HepG2 (cell line): ENCODE results near the gene DDX19B. TPM values are rescaled to one million over a fixed set of nuclear protein-coding genes. Genes with fewer than 3 reads are reported as not detected.
A peak's percentile ranks its signal among the peaks of the same experiment; 100 is the strongest.

Experiments
- ATAC-seq: fragments of 200-7000 bp; cut with Tn5 transposase; 3 replicates; pipeline ENCODE4 v1.9.1; 2020; ENCODE audit warnings: mild to moderate bottlenecking, moderate library complexity
- BruUV-seq: library from RNA; stranded (reverse); fragments of 400-500 nt; replicated peaks from 2 replicates; lab custom pipeline; 2021; lab: Mats Ljungman, UMichigan
- CTCF ChIA-PET: fragments of 300-600 bp; formaldehyde crosslinking; extraction: SDS; loops from one replicate; lab custom pipeline; 2021; ENCODE audit warnings: low total read pairs, inconsistent platforms, low intra/inter-chr PET ratio; lab: Yijun Ruan, JAX
- POLR2A ChIA-PET: fragments of 350-600 bp; sonication (Branson Sonifier 250); formaldehyde crosslinking; loops from one replicate; lab custom pipeline; 2020; ENCODE audit warnings: antibody characterized with exemption, inconsistent platforms; lab: Yijun Ruan, JAX
- DNase-seq: peaks from one replicate; pipeline ENCODE4 v3.0.0-alpha.2; 2015; ENCODE audit warnings: low spot score
- FAIRE-seq: peaks from 3 replicates; lab custom pipeline; 2011; peaks lifted over from hg19 to GRCh38; lab: Jason Lieb, UNC
- H2AFZ ChIP-seq: one replicate; pipeline ENCODE4 v1.6.1; 2011; ENCODE audit warnings: low read length, inconsistent platforms
- H3K27ac ChIP-seq: fragments of 300-600 bp; 3 replicates; pipeline ENCODE4 v1.8.0; 2011; ENCODE audit warnings: mixed run types, mild to moderate bottlenecking, mixed read lengths, low read length, inconsistent platforms; ENCODE audit not compliant: insufficient read depth; ENCODE audit errors: extremely low read length
- H3K27me3 ChIP-seq, 2 experiments: fragments of 200-600 bp in 1 of 2; 2 replicates in 1 of 2; 3 replicates in 1 of 2; pipeline versions ENCODE4 v1.6.0 to v1.8.0; 2011; ENCODE audit warnings: low read length in 2 of 2, mild to moderate bottlenecking in 2 of 2, moderate library complexity in 2 of 2, inconsistent platforms in 1 of 2; ENCODE audit not compliant: insufficient read depth in 2 of 2, control insufficient read depth in 1 of 2
- H3K36me3 ChIP-seq, 2 experiments: fragments of 200-600 bp in 1 of 2; replicated peaks in 1 of 2; 2 replicates in 1 of 2; 3 replicates in 1 of 2; pipeline versions ENCODE4 v1.5.1 to v1.8.0; 2011; ENCODE audit warnings: low read length in 2 of 2, inconsistent platforms in 1 of 2; ENCODE audit not compliant: insufficient read depth in 2 of 2, control insufficient read depth in 1 of 2
- H3K4me1 ChIP-seq: 2 replicates; pipeline ENCODE4 v1.5.1; 2012; ENCODE audit warnings: low read length, inconsistent platforms; ENCODE audit not compliant: insufficient read depth
- H3K4me2 ChIP-seq: 2 replicates; pipeline ENCODE4 v1.6.0; 2011; ENCODE audit warnings: low read depth, low read length, inconsistent platforms
- H3K4me3 ChIP-seq, 3 experiments: fragments of 200-600 bp in 1 of 3; sonication (generic), shearing (Covaris generic) in 1 of 3; replicated peaks in 1 of 3; 2 replicates each; pipeline ENCODE4 v1.5.1; 2011 to 2016; ENCODE audit warnings: low read length in 3 of 3, inconsistent platforms in 2 of 3, low read depth in 2 of 3, mild to moderate bottlenecking in 2 of 3, control low read depth in 1 of 3, mixed read lengths in 1 of 3; ENCODE audit not compliant: insufficient read depth in 1 of 3
- H3K79me2 ChIP-seq: one replicate; pipeline ENCODE4 v1.6.1; 2011; ENCODE audit warnings: low read length, inconsistent platforms; ENCODE audit not compliant: insufficient read depth
- H3K9ac ChIP-seq: 2 replicates; pipeline ENCODE4 v1.6.0; 2011; ENCODE audit warnings: mild to moderate bottlenecking, low read depth, low read length, inconsistent platforms; ENCODE audit not compliant: insufficient read depth
- H3K9me3 ChIP-seq: 2 replicates; pipeline ENCODE4 v1.5.1; 2012; ENCODE audit warnings: mild to moderate bottlenecking, low read length
- H4K20me1 ChIP-seq: 2 replicates; pipeline ENCODE4 v1.6.0; 2011; ENCODE audit warnings: inconsistent platforms, mild to moderate bottlenecking, low read length, moderate library complexity; ENCODE audit not compliant: insufficient read depth
- DMTF1 ChIP-seq: sonication (generic); formaldehyde crosslinking; IDR thresholded peaks from 2 replicates; pipeline ENCODE4 v1.4.0; 2020; ENCODE audit warnings: mild to moderate bottlenecking, missing genetic modification reagents
- GLI4 ChIP-seq: sonication (generic); formaldehyde crosslinking; IDR thresholded peaks from 2 replicates; pipeline ENCODE4 v1.5.1; 2020; ENCODE audit warnings: missing genetic modification reagents, mild to moderate bottlenecking, moderate library complexity, borderline replicate concordance
- NPAS2 ChIP-seq: sonication (generic); formaldehyde crosslinking; IDR thresholded peaks from 2 replicates; pipeline ENCODE4 v1.8.0; 2022; ENCODE audit warnings: mild to moderate bottlenecking, missing genetic modification reagents, borderline replicate concordance
- RBFOX2 ChIP-seq: fragments of 200-400 bp; formaldehyde crosslinking; IDR thresholded peaks from 2 replicates; pipeline ENCODE4 v1.6.1; 2017; ENCODE audit warnings: low read depth, mild to moderate bottlenecking, low read length
- ZNF770 ChIP-seq: sonication (generic); formaldehyde crosslinking; IDR thresholded peaks from 2 replicates; pipeline ENCODE4 v1.5.0; 2020; ENCODE audit warnings: mild to moderate bottlenecking, missing genetic modification reagents
- WGBS: methylation state at CpG from one replicate; pipeline ENCODE4 v1.1.6; 2017; ENCODE audit warnings: low lambda C conversion rate; 5-methylcytosine and 5-hydroxymethylcytosine counted together
- in situ Hi-C: cut with HindIII; loops from 2 replicates; pipeline ENCODE4 v1.10.0; 2017; ENCODE audit warnings: low pct_unique_long_range_greater_than_20kb; ENCODE audit not compliant: extremely low pct_ligation_motif_present
- intact Hi-C: fragments of 100-400 bp; cut with micrococcal nuclease; formaldehyde crosslinking; loops from one replicate; pipeline ENCODE4 v1.10.0; 2022; ENCODE audit not compliant: unreplicated experiment
- polyA plus RNA-seq, 8 experiments: library from polyadenylated mRNA; depleted of rRNA in 3 of 8; stranded (reverse) in 7 of 8; unstranded in 1 of 8; fragments of >200 nt; fragmentation: Illumina TruSeq in 4 of 8; extraction: Trizol in 4 of 8; gene quantifications; 2 replicates each; pipeline versions ENCODE4 v1.2.1 to v1.2.3, GENCODE V29; 2011 to 2016; ENCODE audit warnings: low read depth in 4 of 8, missing spikeins in 1 of 8, mixed read lengths in 1 of 8; ENCODE audit not compliant: insufficient read depth in 1 of 8
- total RNA-seq, 5 experiments: library from RNA; depleted of rRNA; stranded (reverse); fragments of >200 nt; fragmentation: Illumina TruSeq; extraction: Trizol; gene quantifications; 2 replicates each; pipeline ENCODE4 v1.2.3, GENCODE V29; 2016; ENCODE audit warnings: low read depth in 1 of 5
- TF ChIP-seq, protein P1 (sequence below): sonication (generic); formaldehyde crosslinking; IDR thresholded peaks from 2 replicates; pipeline ENCODE4 v1.5.0; 2020; ENCODE audit warnings: mild to moderate bottlenecking, missing genetic modification reagents

Gene DDX19B
- total and polyA plus RNA-seq, 2 of the 13 experiments (the other 11 are each of a cell fraction or from before 2014, with no cell fraction given): 36.2 to 40.0 TPM

DNA sequence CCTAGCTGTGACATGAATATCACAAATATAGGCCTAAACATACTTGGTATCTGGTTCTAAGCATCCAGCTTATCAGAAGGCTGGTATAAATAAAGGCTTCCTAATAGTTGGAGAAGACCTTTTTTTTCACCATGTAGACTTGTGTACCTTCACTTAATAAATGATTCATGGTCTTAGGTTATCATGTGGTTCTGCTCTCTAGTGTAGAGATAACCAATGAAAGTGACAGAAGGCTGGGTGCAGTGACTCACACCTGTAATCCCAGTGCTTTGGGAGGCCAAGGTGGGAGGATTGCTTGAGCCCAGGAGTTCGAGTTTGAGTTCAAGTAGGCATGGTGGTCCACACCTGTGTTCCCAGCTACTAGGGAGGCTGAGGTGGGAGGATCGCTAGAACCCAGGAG, 50.8 kb downstream of the DDX19B start:
- POLR2A ChIA-PET: no interaction called here
- no peaks in the 10 kb centered on the region for H3K9me3 ChIP-seq
- peaks cover 8 to 33% of the 10 kb centered on the region in 2 experiments for H3K36me3 ChIP-seq
- no peaks in the 10 kb centered on the region for H4K20me1 ChIP-seq
- no peak for DNase-seq
- TF ChIP-seq DMTF1: no peak
- TF ChIP-seq, protein P1, sequence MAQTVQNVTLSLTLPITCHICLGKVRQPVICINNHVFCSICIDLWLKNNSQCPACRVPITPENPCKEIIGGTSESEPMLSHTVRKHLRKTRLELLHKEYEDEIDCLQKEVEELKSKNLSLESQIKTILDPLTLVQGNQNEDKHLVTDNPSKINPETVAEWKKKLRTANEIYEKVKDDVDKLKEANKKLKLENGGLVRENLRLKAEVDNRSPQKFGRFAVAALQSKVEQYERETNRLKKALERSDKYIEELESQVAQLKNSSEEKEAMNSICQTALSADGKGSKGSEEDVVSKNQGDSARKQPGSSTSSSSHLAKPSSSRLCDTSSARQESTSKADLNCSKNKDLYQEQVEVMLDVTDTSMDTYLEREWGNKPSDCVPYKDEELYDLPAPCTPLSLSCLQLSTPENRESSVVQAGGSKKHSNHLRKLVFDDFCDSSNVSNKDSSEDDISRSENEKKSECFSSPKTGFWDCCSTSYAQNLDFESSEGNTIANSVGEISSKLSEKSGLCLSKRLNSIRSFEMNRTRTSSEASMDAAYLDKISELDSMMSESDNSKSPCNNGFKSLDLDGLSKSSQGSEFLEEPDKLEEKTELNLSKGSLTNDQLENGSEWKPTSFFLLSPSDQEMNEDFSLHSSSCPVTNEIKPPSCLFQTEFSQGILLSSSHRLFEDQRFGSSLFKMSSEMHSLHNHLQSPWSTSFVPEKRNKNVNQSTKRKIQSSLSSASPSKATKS (CRISPR knock-in tag): no peak
- no peak for TF ChIP-seq GLI4 (CRISPR knock-in tag)
- peak; percentile 70; the same call in 1 of the 2 replicates for TF ChIP-seq ZNF770 (CRISPR knock-in tag)
- TF ChIP-seq NPAS2: no peak
- 0 out of 2 replicates have a peak, but pooled peaks have one; percentile 11 for TF ChIP-seq RBFOX2
- peaks cover 37% of the 10 kb centered on the region for H3K4me1 ChIP-seq
- in situ Hi-C loops: no loop called here
- no peak overlapping the region for H3K27ac ChIP-seq
- no peak for ATAC-seq
- peaks cover 45% of the 10 kb centered on the region for H3K79me2 ChIP-seq
- no TSS peak for BruUV-seq
- CTCF ChIA-PET: no interaction called here
- no peak for FAIRE-seq
- WGBS: 78% methylated on average over 2 of the region's 2 CpGs
- no peak overlapping the region for H2AFZ ChIP-seq
- intact Hi-C loops: no loop called here
- H3K9ac ChIP-seq: no peak overlapping the region
- H3K4me2 ChIP-seq: no peak overlapping the region
- H3K4me3 ChIP-seq: no peak overlapping the region
- no peaks in the 10 kb centered on the region; a peak in 1 of 5 replicates for H3K27me3 ChIP-seq
